Esophagus squamous epithelium (tissue), 5 donors: ENCODE data around the gene FANK1. TPM values are rescaled to one million over a fixed set of nuclear protein-coding genes. Genes with fewer than 3 reads are reported as not detected.

Experiments
- DNase-seq: peaks from one replicate; lab custom pipeline; 2025; lab: John Stamatoyannopoulos, UW
- H3K27ac ChIP-seq, 4 donors: fragments of 200-600 bp; sonication (generic); one replicate each; pipeline ENCODE4 v1.5.1; 2016 to 2019; ENCODE audit warnings: mild to moderate bottlenecking in 1 of 4
- H3K27me3 ChIP-seq, 4 donors: fragments of 200-600 bp; sonication (generic); 1 replicate in 3 of 4; 2 replicates in 1 of 4; pipeline versions ENCODE4 v1.5.1 to v1.6.0; 2017 to 2021; ENCODE audit warnings: antibody characterized with exemption in 1 of 4
- H3K36me3 ChIP-seq, 3 donors: fragments of 200-600 bp; sonication (generic); one replicate each; pipeline ENCODE4 v1.5.1; 2016 to 2019
- H3K4me1 ChIP-seq, 3 donors: fragments of 200-600 bp; sonication (generic); one replicate each; pipeline ENCODE4 v1.5.1; 2017 to 2019
- H3K4me3 ChIP-seq, 4 donors: fragments of 200-600 bp; sonication (generic); 1 replicate in 3 of 4; 2 replicates in 1 of 4; pipeline ENCODE4 v1.5.1; 2016 to 2019; ENCODE audit warnings: mild to moderate bottlenecking in 2 of 4, moderate library complexity in 1 of 4
- H3K9me3 ChIP-seq, 3 donors: fragments of 200-600 bp; sonication (generic); one replicate each; pipeline ENCODE4 v1.5.1; 2016 to 2019
- POLR2A ChIP-seq, 4 donors: fragments of 450-650 bp; IDR thresholded peaks; one replicate each; pipeline ENCODE4 v1.6.1; 2017; ENCODE audit warnings: antibody characterized with exemption in 4 of 4, mild to moderate bottlenecking in 4 of 4, moderate library complexity in 3 of 4
- WGBS, 2 donors: methylation state at CpG; one replicate each; pipeline ENCODE4 v1.1.5; 2018; 5-methylcytosine and 5-hydroxymethylcytosine counted together
- intact Hi-C: fragments of 100-400 bp; cut with DNase I; formaldehyde crosslinking; loops from one replicate; pipeline ENCODE4 v1.15.0; 2022
- total RNA-seq, 4 donors: library from RNA; depleted of rRNA; stranded (reverse); fragments of >200 nt; gene quantifications; one replicate each; pipeline ENCODE4 v1.1.0, GENCODE V29; 2016
- TF ChIP-seq, protein P1 (sequence below), 6 experiments: fragments of 450-650 bp in 4 of 6; fragments of 200-600 bp in 2 of 6; sonication (generic) in 2 of 6; IDR thresholded peaks; one replicate each; pipeline ENCODE4 v1.5.1; 2016 to 2019; ENCODE audit warnings: antibody characterized with exemption in 6 of 6, mild to moderate bottlenecking in 4 of 6, moderate library complexity in 4 of 6
- donor health status: DM: yes; HTN: yes; CAD: no.

The FANK1 gene
- total RNA-seq, 4 donors from 2014 or later, result 1.7 to 7.7 (median 3.8) TPM

GRCh38 chr10:125976960-125977605 is 80.7 kb downstream of the FANK1 start:
- Histone ChIP-seq H3K9me3 (no peaks in the 10 kb centered on the region), H3K4me1 (no peaks in the 10 kb centered on the region), H3K27ac (no peak overlapping the region), H3K36me3 (no peaks in the 10 kb centered on the region), H3K27me3 (no peaks in the 10 kb centered on the region), H3K4me3 (no peak overlapping the region)
- WGBS, 2 donors, result 92% methylated on average over 5 to 6 of the region's 6 CpGs
- intact Hi-C loops, result no loop called here
- no peak for DNase-seq
- TF ChIP-seq, protein P1, sequence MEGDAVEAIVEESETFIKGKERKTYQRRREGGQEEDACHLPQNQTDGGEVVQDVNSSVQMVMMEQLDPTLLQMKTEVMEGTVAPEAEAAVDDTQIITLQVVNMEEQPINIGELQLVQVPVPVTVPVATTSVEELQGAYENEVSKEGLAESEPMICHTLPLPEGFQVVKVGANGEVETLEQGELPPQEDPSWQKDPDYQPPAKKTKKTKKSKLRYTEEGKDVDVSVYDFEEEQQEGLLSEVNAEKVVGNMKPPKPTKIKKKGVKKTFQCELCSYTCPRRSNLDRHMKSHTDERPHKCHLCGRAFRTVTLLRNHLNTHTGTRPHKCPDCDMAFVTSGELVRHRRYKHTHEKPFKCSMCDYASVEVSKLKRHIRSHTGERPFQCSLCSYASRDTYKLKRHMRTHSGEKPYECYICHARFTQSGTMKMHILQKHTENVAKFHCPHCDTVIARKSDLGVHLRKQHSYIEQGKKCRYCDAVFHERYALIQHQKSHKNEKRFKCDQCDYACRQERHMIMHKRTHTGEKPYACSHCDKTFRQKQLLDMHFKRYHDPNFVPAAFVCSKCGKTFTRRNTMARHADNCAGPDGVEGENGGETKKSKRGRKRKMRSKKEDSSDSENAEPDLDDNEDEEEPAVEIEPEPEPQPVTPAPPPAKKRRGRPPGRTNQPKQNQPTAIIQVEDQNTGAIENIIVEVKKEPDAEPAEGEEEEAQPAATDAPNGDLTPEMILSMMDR (IDR thresholded peaks at IDR 0.05), result no peak
- TF ChIP-seq POLR2A (IDR thresholded peaks at IDR 0.05), result no peak

- no peak overlapping the region for H3K27ac ChIP-seq
- H3K4me1 ChIP-seq, result no peaks in the 10 kb centered on the region
- no peaks in the 10 kb centered on the region for H3K27me3 ChIP-seq
- no peak overlapping the region for H3K4me3 ChIP-seq
- TF ChIP-seq, protein P1 (IDR thresholded peaks at IDR 0.05), result no peak
- TF ChIP-seq POLR2A (IDR thresholded peaks at IDR 0.05), result no peak
- WGBS, 2 donors, result 57 to 71% methylated on average over 7 of the region's 7 CpGs
- intact Hi-C loops, result loop anchor here (10.0 kb wide), 1 partner anchor 525 kb away; no protein-coding TSS in a partner anchor
- no peaks in the 10 kb centered on the region for H3K9me3 ChIP-seq
- no peaks in the 10 kb centered on the region for H3K36me3 ChIP-seq
- no peak for DNase-seq
Observed at GRCh38 chr10:125979976-125980375, 83.6 kb downstream of the FANK1 start.

DNA sequence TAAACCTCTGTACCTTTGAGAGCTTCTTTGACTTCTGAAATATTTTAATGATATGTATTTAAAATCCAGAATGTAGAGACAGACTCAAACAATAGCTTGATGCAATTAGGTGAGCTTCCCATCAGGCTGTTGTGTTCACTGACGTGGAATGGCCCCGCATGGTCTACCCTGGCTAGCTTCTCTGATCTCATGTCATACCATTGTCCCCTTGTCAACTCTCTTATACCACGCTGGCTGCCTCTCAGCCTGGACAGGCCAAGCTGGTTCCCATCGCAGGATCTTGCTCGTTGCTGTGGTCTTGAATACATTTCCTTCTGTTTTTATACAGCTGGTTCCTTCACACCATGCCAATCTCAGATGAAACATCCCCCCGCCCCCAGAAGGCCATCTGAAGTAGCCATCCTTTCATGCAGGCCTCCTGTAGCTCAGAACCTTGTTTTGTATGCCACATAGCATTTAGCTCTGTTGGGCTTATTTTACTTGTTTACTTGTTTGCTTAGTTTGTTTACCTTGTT is 84.2 kb downstream of the FANK1 start:
- Histone ChIP-seq H3K36me3 (no peaks in the 10 kb centered on the region), H3K4me3 (no peak overlapping the region), H3K27ac (no peak overlapping the region), H3K4me1 (no peaks in the 10 kb centered on the region), H3K9me3 (no peaks in the 10 kb centered on the region), H3K27me3 (no peaks in the 10 kb centered on the region)
- no peak for TF ChIP-seq POLR2A (IDR thresholded peaks at IDR 0.05)
- TF ChIP-seq, protein P1 (IDR thresholded peaks at IDR 0.05), result no peak
- 70 to 84% methylated on average over 6 of the region's 6 CpGs for WGBS, 2 donors
- no peak for DNase-seq
- intact Hi-C loops, result loop anchor here (10.0 kb wide), 1 partner anchor 524 kb away; no protein-coding TSS in a partner anchor

GRCh38 chr10:125982260-125982948 is 86.0 kb downstream of the FANK1 start:
- Histone ChIP-seq H3K4me3 (no peak overlapping the region), H3K27me3 (no peaks in the 10 kb centered on the region), H3K36me3 (no peaks in the 10 kb centered on the region), H3K4me1 (no peaks in the 10 kb centered on the region), H3K9me3 (no peaks in the 10 kb centered on the region), H3K27ac (no peak overlapping the region)
- intact Hi-C loops, result loop anchor here (10.0 kb wide), 1 partner anchor 522 kb away; no protein-coding TSS in a partner anchor
- no peak for TF ChIP-seq POLR2A (IDR thresholded peaks at IDR 0.05)
- TF ChIP-seq, protein P1 (IDR thresholded peaks at IDR 0.05), result peak; percentile 48 to 74 (median 60)
- DNase-seq, result no peak
- WGBS, 2 donors, result 9 to 15% methylated on average over 6 of the region's 6 CpGs

DNA sequence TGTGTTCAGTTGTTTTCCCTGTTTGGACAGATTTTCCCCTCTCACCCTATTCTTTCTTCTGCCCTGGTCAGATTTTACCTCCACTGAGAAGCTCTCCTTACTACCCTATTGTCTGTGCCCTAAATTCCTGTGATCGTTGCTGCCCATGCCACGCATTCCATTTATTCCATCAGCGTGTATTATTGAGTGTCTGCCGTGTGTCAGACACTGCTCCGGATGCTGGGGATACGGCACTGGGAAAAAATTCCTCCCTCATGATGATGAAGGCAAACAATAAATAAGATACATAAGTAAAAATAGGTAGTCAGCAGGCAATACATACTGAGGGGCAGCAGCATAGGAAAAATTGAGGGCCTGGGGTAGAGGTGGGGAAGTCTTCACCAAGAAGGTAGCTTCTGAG is 86.8 kb downstream of the FANK1 start:
- H3K36me3 ChIP-seq, result no peaks in the 10 kb centered on the region
- no peaks in the 10 kb centered on the region for H3K4me1 ChIP-seq
- intact Hi-C loops, result loop anchor here (10.0 kb wide), 1 partner anchor 522 kb away; no protein-coding TSS in a partner anchor
- 81 to 92% methylated on average over 4 to 6 of the region's 6 CpGs for WGBS, 2 donors
- H3K27me3 ChIP-seq, result no peaks in the 10 kb centered on the region
- no peak for TF ChIP-seq POLR2A (IDR thresholded peaks at IDR 0.05)
- TF ChIP-seq, protein P1 (IDR thresholded peaks at IDR 0.05), result no peak
- H3K4me3 ChIP-seq, result no peak overlapping the region
- no peaks in the 10 kb centered on the region for H3K9me3 ChIP-seq
- DNase-seq, result no peak
- no peak overlapping the region for H3K27ac ChIP-seq
